Vagina (tissue), 2 donors: ENCODE data around the gene EIF2S1. TPM values are rescaled to one million over a fixed set of nuclear protein-coding genes. Genes with fewer than 3 reads are reported as not detected.

Experiments
- DNase-seq, 2 donors: peaks; one replicate each; pipeline ENCODE4 v3.0.0-alpha.2; 2017; ENCODE audit errors: extremely low spot score in 2 of 2
- H3K27ac ChIP-seq: fragments of 200-600 bp; sonication (generic); one replicate; pipeline ENCODE4 v1.5.1; 2019
- H3K27me3 ChIP-seq: fragments of 200-600 bp; sonication (generic); one replicate; pipeline ENCODE4 v1.5.1; 2019
- H3K36me3 ChIP-seq, 2 donors: fragments of 200-600 bp; sonication (generic); one replicate each; pipeline ENCODE4 v1.5.1; 2017 to 2019
- H3K4me1 ChIP-seq: fragments of 200-600 bp; sonication (generic); one replicate; pipeline ENCODE4 v1.5.1; 2019
- H3K4me3 ChIP-seq, 2 donors: fragments of 200-600 bp; sonication (generic); 1 replicate in 1 of 2; 2 replicates in 1 of 2; pipeline ENCODE4 v1.5.1; 2016 to 2019
- H3K9me3 ChIP-seq: fragments of 200-600 bp; sonication (generic); one replicate; pipeline ENCODE4 v1.5.1; 2019
- CTCF ChIP-seq, 3 experiments: fragments of 450-650 bp in 2 of 3; fragments of 200-600 bp in 1 of 3; sonication (generic) in 1 of 3; IDR thresholded peaks; one replicate each; pipeline ENCODE4 v1.5.1; 2017 to 2019; ENCODE audit warnings: antibody characterized with exemption in 3 of 3, mild to moderate bottlenecking in 2 of 3, moderate library complexity in 2 of 3
- POLR2A ChIP-seq, 2 donors: fragments of 450-650 bp; IDR thresholded peaks; one replicate each; pipeline ENCODE4 v1.6.1; 2017; ENCODE audit warnings: antibody characterized with exemption in 2 of 2, mild to moderate bottlenecking in 2 of 2, moderate library complexity in 2 of 2
- POLR2AphosphoS5 ChIP-seq, 2 donors: sonication (generic); formaldehyde crosslinking; IDR thresholded peaks; one replicate each; pipeline ENCODE4 v1.9.0; 2017; ENCODE audit warnings: antibody characterized with exemption in 2 of 2, mild to moderate bottlenecking in 2 of 2, low read depth in 1 of 2; ENCODE audit not compliant: insufficient read depth in 1 of 2
- intact Hi-C: fragments of 100-400 bp; cut with DNase I; formaldehyde crosslinking; loops from one replicate; pipeline ENCODE4 v1.15.1; 2023
- small RNA-seq: library from RNA; depleted of rRNA; stranded (forward); fragments of <200 nt; gene quantifications from one replicate; pipeline ENCODE3, GENCODE V24; 2016
- total RNA-seq: library from RNA; depleted of rRNA; stranded (reverse); fragments of >200 nt; gene quantifications from one replicate; pipeline ENCODE4 v1.2.3, GENCODE V29; 2016

EIF2S1 gene
- total RNA-seq, 1 donor from 2014 or later = 30.4 TPM

DNA sequence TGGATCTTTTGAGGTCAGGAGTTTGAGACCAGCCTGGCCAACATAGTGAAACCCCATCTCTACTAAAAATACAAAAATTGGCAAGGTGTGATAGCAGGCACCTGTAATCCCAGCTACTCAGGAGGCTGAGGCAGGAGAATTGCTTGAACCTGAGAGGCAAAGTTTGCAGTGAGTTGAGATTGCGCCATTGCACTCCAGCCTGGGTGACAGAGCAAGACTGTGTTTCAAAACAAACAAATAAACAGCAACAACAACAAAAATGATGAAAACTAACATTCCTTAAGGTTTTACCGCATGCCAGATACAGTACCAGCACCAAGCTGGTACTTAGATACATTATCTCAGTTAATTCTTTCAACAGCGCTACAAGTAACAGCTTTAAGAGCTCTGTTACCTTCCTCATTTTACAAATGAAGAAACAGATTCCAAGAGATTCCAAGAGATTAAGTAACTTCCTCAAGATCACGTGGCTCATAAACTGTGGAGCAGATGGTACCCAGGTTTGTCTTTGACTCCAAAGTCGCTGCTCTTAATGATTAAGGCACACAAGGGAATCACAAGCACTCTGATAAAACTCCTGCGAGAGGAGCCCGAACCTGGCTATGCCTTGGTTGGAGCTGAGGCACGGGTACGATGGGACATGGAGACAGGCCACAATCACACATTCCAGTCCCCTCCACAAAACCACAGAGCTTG, 69.5 kb downstream of the EIF2S1 start:
- H3K27me3 ChIP-seq = no peaks in the 10 kb centered on the region
- H3K4me1 ChIP-seq = no peaks in the 10 kb centered on the region
- no peaks in the 10 kb centered on the region for H3K36me3 ChIP-seq
- no peak overlapping the region for H3K4me3 ChIP-seq
- DNase-seq = no peak
- intact Hi-C loops = loop anchor here (10.0 kb wide), 1 partner anchor 145 kb away; no protein-coding TSS in a partner anchor
- no peak overlapping the region for H3K27ac ChIP-seq
- TF ChIP-seq POLR2AphosphoS5 (IDR thresholded peaks at IDR 0.05; ENCODE audit: insufficient read depth in 1 of 2, low read depth in 1 of 2) = no peak
- no peak for TF ChIP-seq CTCF (IDR thresholded peaks at IDR 0.05)
- TF ChIP-seq POLR2A (IDR thresholded peaks at IDR 0.05) = no peak
- no peaks in the 10 kb centered on the region for H3K9me3 ChIP-seq

DNA sequence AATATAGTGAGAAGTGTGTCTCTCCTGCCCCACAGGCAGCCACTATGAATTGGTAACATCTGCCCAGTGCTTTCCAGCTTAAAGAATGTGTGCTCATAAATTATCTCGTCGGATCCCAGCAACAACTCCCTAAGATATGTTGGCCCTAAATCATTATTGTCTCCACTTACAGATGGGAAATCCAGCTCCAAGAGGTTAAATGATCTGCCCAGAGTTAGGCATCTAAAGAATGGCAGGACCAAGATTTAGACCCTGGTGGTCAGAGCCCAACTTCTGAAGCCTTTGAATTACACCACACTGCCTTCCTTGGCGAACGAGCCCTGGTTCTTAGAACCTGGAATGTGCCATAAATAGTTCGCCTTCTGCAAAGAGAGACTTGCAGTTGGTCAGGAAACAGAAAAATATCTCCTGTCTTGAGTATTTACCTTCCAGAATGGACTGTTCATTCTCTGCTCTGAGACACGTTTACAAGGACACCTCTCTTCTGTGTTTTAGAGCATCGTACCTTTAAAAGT, 72.0 kb downstream of the EIF2S1 start:
- Histone ChIP-seq H3K9me3 (no peaks in the 10 kb centered on the region), H3K4me3 (no peak overlapping the region), H3K4me1 (no peaks in the 10 kb centered on the region), H3K27ac (no peak overlapping the region), H3K36me3 (no peaks in the 10 kb centered on the region), H3K27me3 (no peaks in the 10 kb centered on the region)
- intact Hi-C loops = no loop called here
- DNase-seq = no peak
- TF ChIP-seq POLR2AphosphoS5 (IDR thresholded peaks at IDR 0.05; ENCODE audit: insufficient read depth in 1 of 2, low read depth in 1 of 2) (no peak), POLR2A (IDR thresholded peaks at IDR 0.05) (no peak), CTCF (IDR thresholded peaks at IDR 0.05) (no peak)

DNA sequence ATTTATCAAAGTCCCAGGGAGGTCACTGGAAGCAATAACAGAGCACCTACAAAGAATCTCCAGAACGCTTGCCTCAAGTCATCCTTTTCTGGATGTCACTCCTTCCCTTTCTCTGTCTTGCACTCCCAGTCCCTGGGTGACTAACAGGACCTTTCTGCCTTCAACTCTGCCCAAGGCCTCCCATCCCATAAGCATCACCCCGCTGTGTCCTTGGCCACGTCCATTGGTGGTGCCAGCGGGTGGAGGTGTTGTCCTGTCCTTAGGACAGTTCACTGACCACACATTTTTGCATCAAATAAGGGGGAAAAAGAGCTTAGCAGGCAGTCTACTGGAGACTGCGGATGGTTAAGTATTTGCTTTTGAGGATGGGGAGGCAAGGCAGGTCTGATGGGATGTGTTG, 75.5 kb downstream of the EIF2S1 start:
- intact Hi-C loops = no loop called here
- H3K27ac ChIP-seq = no peak overlapping the region
- no peak for TF ChIP-seq POLR2AphosphoS5 (IDR thresholded peaks at IDR 0.05; ENCODE audit: insufficient read depth in 1 of 2, low read depth in 1 of 2)
- no peak for TF ChIP-seq CTCF (IDR thresholded peaks at IDR 0.05)
- no peak for TF ChIP-seq POLR2A (IDR thresholded peaks at IDR 0.05)
- H3K9me3 ChIP-seq = no peaks in the 10 kb centered on the region
- no peak overlapping the region for H3K4me3 ChIP-seq
- no peaks in the 10 kb centered on the region for H3K27me3 ChIP-seq
- no peak for DNase-seq
- H3K4me1 ChIP-seq = peaks cover 4% of the 10 kb centered on the region
- H3K36me3 ChIP-seq = no peaks in the 10 kb centered on the region

Small RNA genes lying within 50 kb of the gene (small RNA-seq; reads per million reads assigned to genes)
- not detected for gene RF00019

Other genes starting within 250 kb of the EIF2S1 start
- not detected for gene GARIN2, start 170.9 kb upstream of the EIF2S1 start, total RNA-seq
- gene PALS1, start 118.9 kb upstream of the EIF2S1 start, total RNA-seq = 20.6 TPM
- gene ATP6V1D, start 524 bp upstream of the EIF2S1 start, total RNA-seq = 23.8 TPM
- 4.4 TPM for gene PLEK2, start 51.8 kb downstream of the EIF2S1 start, total RNA-seq
- 9.8 TPM for gene TMEM229B, start 128.4 kb downstream of the EIF2S1 start, total RNA-seq
- gene PLEKHH1, start 173.0 kb downstream of the EIF2S1 start, total RNA-seq = 2.5 TPM
- 24.1 TPM for gene PIGH, start 239.9 kb downstream of the EIF2S1 start, total RNA-seq